GM21526 (cell line): ENCODE data around the gene P2RX7.
"Not testable (repeated sequence)": the region's sequence is repeated elsewhere in the genome, so short reads cannot be mapped to it uniquely, and the experiment has no call there.

Experiments used
- ATAC-seq: cut with Tn5 transposase; IDR thresholded peaks from one replicate; pipeline ENCODE4 v1.9.1; 2021; ENCODE audit warnings: moderate library complexity; ENCODE audit not compliant: unreplicated experiment, low FRiP score

Gene P2RX7

GRCh38 chr12:121198949-121199348 is 66.3 kb downstream of the P2RX7 start:
- no peak for ATAC-seq

- not testable (repeated sequence) for ATAC-seq
These were observed 68.5 kb downstream of the P2RX7 start for GRCh38 chr12:121201140-121201539.

GRCh38 chr12:121202407-121203355 is 70.0 kb downstream of the P2RX7 start:
- ATAC-seq = no peak

GRCh38 chr12:121203482-121203881 is 70.8 kb downstream of the P2RX7 start:
- ATAC-seq = no peak

- no peak for ATAC-seq
These were observed 72.8 kb downstream of the P2RX7 start for GRCh38 chr12:121205491-121205890.

GRCh38 chr12:121208571-121208970 is 75.9 kb downstream of the P2RX7 start:
- ATAC-seq = not testable (repeated sequence)

- ATAC-seq = no peak
These were observed 76.5 kb downstream of the P2RX7 start for GRCh38 chr12:121209221-121209620.

GRCh38 chr12:121209624-121210572 is 77.2 kb downstream of the P2RX7 start, which contains the start of gene P2RX4:
Gene P2RX4, plus strand, starts transcription at chr12:121210129. Its CDS starts 36 bp downstream, at chr12:121210165.
- peak; percentile 82 for ATAC-seq

- no peak for ATAC-seq
These were observed 80.2 kb downstream of the P2RX7 start for GRCh38 chr12:121212875-121213274.

GRCh38 chr12:121214166-121214777 is 81.6 kb downstream of the P2RX7 start:
- no peak for ATAC-seq

- no peak for ATAC-seq
These were observed 82.4 kb downstream of the P2RX7 start for GRCh38 chr12:121214855-121215745.

GRCh38 chr12:121216102-121216501 is 83.4 kb downstream of the P2RX7 start:
- ATAC-seq = no peak

GRCh38 chr12:121217063-121217462 is 84.4 kb downstream of the P2RX7 start:
- ATAC-seq = no peak

GRCh38 chr12:121217761-121218160 is 85.1 kb downstream of the P2RX7 start:
- ATAC-seq = no peak

GRCh38 chr12:121218588-121219352 is 86.1 kb downstream of the P2RX7 start:
- no peak for ATAC-seq

- no peak for ATAC-seq
These were observed 86.8 kb downstream of the P2RX7 start for GRCh38 chr12:121219353-121219986.

- ATAC-seq = no peak
These were observed 90.2 kb downstream of the P2RX7 start for GRCh38 chr12:121222847-121223246.
